GM12874 (cell line): Measurements from ENCODE around the gene ZNF433.

Experiments used
- TF ChIP-seq, protein P1 (sequence below): IDR thresholded peaks from 2 replicates; pipeline ENCODE4 v1.5.1; 2011; ENCODE audit warnings: low read depth, mild to moderate bottlenecking, control low read depth, low read length, moderate library complexity; ENCODE audit not compliant: insufficient read depth

ZNF433 gene

DNA sequence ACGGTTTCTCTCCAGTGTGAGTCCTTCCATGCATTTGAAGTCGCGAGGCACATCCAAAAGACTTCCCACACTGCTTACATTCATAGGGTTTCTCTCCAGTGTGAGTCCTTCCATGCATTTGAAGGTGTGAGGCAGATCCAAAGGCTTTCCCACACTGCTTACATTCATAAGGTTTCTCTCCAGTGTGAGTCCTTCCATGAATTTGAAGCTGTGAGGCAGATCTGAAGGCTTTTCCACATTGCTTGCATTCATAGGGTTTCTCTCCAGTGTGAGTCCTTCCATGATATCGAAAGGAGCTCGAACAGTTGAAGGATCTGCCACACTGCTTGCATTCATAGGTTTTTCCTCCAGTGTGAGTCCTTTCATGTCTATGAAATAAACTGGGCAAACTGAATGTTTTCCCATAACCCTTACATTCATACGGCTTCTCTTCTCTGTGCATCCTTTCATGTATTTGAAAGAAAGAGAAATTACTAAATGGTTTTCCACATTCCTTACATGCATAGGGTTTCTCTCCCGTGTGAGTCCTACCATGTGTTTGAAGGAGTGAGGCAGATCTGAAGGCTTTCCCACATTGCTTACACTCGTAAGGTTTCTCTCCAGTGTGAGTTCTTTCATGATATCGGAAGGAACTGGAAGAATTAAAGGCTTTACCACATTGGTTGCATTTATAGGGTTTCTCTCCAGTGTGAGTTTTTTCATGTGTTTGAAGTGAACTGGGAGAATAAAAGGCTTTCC lies 20.3 kb downstream of the ZNF433 start:
- TF ChIP-seq, protein P1, sequence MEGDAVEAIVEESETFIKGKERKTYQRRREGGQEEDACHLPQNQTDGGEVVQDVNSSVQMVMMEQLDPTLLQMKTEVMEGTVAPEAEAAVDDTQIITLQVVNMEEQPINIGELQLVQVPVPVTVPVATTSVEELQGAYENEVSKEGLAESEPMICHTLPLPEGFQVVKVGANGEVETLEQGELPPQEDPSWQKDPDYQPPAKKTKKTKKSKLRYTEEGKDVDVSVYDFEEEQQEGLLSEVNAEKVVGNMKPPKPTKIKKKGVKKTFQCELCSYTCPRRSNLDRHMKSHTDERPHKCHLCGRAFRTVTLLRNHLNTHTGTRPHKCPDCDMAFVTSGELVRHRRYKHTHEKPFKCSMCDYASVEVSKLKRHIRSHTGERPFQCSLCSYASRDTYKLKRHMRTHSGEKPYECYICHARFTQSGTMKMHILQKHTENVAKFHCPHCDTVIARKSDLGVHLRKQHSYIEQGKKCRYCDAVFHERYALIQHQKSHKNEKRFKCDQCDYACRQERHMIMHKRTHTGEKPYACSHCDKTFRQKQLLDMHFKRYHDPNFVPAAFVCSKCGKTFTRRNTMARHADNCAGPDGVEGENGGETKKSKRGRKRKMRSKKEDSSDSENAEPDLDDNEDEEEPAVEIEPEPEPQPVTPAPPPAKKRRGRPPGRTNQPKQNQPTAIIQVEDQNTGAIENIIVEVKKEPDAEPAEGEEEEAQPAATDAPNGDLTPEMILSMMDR = no peak

DNA sequence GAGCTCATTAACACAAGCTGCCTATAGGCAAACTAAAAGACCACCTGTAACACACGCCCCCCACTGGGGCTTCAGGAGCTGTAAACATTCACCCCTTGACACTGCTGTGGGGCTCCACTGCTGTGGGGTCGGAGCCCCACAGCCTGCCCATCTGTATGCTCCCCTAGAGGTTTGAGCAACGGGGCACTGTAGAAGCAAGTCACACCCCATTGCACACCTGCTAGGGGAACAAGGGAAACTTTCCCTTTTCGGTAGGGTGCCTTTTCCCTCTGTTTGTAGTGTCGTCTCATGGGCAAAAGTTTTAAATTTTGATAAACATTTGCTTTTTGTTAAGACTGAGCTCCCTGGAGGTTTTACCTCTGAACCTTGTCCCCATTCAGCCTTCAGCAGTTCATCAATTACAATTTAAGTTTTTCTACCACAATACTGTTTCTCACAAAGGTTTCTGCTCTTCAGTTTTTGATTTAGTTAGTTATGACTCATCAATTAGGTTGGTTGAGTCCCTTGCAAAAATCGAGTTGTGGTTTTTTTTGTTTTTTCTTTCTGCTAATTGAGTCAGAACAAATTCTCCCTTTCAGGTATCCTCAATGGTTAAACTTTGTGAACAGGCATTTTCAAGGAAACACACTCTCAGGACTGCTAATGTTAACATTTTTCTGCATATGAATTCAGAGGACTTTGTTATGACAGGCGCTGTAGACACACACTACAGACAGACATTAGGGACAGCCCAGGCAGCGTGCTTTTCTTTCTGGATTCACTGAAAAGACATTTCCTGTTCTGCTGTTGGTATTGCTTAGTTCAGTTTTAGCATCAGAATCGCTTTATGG lies 35.1 kb downstream of the ZNF433 start:
- TF ChIP-seq, protein P1 = no peak

DNA sequence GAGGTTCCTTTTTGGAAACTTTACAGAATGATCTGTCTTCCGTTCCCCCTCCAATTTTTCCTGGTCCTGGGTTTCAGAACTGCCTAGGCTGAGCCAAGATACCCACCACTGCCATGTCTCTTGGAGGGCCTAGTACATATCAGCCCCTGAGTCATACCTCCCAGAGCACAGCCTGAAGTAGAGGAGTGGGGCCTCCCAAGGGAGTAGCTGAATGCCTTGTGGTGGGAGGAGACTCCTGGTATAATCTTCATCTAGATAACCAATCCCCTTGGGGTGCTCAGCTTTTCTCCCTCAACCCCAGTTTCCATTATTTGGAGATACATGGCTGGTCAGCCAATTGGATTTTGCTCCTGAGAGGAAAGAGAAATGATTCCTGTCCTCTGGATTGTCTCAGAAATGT lies 40.3 kb downstream of the ZNF433 start:
- TF ChIP-seq, protein P1 = no peak

- TF ChIP-seq, protein P1 = no peak
These were observed 46.4 kb downstream of the ZNF433 start for GRCh38 chr19:11989112-11989456.

DNA sequence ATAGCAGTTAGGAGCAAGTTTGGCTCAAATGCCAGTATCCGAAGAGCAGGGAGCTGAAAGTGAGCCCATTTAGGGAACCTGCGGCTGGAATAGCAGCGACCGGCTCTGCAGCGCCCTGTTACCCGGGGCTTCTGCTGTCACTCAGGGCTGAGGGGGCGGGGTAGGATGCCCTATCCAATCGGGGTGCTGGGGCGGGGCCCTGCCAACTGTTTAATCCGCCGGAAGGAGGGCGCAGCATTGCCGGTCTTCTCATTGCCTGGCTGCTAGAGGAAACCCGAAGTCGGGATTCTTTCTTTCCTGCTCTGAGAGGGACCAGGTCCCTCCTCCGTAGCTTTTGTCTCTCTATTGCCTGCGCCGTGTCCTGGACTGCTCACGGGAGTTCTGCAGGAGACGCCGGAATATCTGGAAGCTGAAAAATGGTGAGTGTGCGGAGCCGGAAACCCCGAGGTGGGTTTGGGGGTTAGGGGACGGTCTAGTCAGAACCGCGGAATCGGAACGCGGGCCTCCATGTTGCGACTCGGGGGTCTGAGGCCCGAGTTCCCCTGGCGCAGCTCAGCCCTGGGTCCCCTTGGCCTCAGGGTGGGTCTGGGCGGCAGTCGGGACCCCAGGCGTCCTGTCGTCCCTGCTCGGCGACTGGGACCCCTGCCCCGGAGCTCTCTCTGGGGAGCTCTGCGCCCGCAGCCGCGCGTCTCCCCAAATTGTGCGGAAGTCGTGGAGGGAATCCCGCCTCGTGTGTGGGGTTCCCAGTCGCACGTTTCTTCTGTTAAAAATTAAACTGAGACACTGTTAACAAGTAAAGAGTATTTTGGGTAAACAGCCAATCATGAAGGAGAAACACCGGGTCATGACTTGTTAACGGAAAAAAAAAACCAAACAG lies 47.8 kb downstream of the ZNF433 start:
- TF ChIP-seq, protein P1 = no peak

GRCh38 chr19:11986754-11987153 lies 48.7 kb downstream of the ZNF433 start:
- TF ChIP-seq, protein P1 = no peak

GRCh38 chr19:11984986-11985385 lies 50.5 kb downstream of the ZNF433 start:
- TF ChIP-seq, protein P1 = peak; percentile 12; the same call in 1 of the 2 replicates
